GM19238 (cell line): ENCODE measurements around the gene CCNL1.
A peak's percentile ranks its signal among the peaks of the same experiment; 100 is the strongest.
"Not testable (repeated sequence)": the region's sequence is repeated elsewhere in the genome, so short reads cannot be mapped to it uniquely, and the experiment has no call there.

Source experiments
- DNase-seq: peaks from one replicate; pipeline ENCODE4 v3.0.0; 2011; ENCODE audit warnings: low spot score; ENCODE audit not compliant: insufficient read length

Gene CCNL1

DNA sequence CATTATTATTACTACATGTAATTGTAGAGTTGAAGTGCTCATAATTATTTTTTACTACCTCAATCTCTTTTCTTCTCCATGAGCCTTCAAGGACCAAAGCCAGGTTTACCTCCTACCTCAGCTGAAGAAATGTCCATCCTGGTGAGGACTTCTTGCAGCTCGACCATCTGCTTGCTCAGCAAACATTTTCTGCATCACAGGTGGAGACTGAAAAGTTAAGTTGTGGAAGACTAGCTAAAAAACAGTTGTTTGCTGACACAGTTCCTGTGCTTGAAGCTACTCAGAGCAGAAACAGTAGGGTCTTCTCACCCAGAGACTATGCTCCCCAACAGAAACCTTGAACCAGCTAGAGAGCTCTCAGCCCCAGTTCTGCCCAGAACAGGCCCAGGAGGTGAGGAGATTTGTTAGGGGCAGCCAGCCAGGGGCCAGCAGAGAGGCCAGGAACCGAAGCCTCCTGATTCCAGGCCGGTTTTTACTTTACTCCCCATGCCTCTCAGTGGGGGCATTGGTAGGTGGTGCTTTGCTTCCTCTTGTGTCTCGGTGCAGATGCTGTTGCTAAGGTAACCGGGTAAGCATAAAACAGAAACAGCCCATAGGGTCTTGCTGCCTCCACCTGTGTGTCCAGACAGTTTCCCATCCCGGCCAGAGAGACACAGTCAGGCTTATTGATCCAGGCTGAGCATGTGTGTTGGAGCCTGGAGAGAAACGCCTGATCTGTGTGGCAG is 54.9 kb downstream of the CCNL1 start:
- peak; percentile 54 for DNase-seq

- no peak for DNase-seq
These were observed 55.4 kb downstream of the CCNL1 start for GRCh38 chr3:157104521-157104920.

- no peak for DNase-seq
These were observed 56.1 kb downstream of the CCNL1 start for GRCh38 chr3:157103860-157104259.

- DNase-seq: peak; percentile 27
These were observed 56.7 kb downstream of the CCNL1 start for GRCh38 chr3:157103280-157103679.

- DNase-seq: not testable (repeated sequence)
These were observed 57.4 kb downstream of the CCNL1 start for GRCh38 chr3:157102595-157102994.

DNA sequence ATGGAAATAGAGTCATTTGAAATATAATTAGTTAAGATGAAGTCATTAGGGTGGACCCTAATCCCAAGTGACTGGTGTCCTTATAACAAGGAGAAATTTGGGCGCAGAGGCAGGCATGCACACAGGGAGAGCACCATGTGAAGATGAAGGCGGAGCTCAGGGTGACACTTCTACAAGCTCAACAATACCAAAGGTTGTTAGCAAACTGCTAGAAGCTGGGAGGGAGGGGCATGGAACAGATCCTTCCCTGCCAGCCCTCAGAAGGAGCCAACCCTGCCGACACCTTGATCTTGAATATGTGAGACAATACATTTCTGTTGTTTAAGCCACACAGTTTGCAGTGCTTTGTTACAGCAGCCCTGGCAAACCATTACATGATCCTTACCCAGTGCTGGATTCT is 57.8 kb downstream of the CCNL1 start:
- no peak for DNase-seq

- DNase-seq: no peak
These were observed 58.5 kb downstream of the CCNL1 start for GRCh38 chr3:157101486-157101885.

DNA sequence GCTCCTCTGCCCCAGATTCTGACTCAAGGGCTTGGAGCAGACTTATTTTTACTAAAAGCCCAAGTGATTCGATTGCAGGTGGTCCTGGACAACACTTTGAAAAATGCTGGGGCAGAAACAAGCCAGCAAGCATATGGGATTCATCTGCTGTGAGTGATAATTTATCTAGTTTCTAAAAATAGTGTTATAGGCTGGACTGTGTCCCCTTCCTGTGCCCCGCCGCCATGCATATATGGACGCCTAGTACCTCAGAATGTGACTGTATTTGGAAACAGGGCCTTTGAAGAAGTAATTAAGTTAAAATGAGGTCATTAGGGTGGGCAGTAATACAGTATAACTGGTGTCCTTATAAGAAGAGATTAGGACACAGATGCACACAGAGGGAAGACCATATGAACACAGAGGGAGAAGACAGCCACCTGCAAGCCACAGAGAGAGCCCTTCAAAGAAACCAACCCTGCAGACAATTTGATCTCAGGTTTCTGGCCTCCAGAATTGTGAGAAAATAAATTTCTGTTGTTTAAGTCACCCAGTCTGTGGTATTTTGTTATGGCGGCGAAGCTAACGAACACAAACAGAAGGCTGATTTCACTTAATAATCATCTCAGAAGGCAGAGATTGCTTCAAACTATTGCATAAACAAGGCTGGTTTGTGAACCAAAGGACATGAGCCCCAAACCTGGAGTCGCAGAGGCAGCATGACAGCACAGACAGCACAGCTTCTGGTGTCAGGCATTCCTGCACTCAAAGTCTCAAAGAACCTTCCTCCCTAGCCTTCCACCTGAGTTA is 59.1 kb downstream of the CCNL1 start:
- no peak for DNase-seq

GRCh38 chr3:157100096-157100477 is 59.9 kb downstream of the CCNL1 start:
- no peak for DNase-seq

DNA sequence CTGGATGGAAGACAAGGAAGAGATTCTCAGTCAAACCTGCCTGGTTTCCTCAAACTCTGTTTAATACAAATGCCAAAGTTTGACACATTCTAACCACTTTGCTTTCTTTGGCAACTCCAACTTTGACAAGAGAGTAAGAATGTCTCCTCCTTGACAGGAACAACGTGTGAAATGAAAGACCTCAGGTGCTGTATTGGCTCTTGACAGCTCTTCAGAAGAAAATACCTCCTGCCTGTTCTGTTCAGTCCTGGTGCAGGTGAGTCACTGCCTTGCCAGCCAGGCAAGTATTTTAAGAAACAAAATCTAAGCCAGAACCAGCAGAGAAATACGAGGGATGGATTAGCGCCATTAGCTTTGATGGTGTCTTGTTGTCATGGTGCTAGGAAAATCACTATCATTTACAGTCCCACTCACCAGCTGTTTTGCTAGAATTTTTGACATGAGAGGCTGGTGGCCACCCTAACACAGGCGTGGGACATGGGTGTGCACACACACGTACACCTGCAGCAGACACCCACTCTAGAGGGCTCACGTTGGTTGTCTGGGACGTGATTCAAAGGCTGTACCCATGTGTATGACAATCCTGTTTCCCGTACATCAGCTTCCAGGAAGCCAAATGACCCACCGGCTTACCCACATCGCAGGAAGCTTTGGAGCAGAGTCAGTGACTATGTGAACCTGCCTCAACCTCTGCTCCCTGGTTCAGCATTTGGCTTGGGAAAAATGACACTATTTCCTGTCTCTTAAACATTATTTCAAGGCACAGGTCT is 60.4 kb downstream of the CCNL1 start:
- DNase-seq: no peak

DNA sequence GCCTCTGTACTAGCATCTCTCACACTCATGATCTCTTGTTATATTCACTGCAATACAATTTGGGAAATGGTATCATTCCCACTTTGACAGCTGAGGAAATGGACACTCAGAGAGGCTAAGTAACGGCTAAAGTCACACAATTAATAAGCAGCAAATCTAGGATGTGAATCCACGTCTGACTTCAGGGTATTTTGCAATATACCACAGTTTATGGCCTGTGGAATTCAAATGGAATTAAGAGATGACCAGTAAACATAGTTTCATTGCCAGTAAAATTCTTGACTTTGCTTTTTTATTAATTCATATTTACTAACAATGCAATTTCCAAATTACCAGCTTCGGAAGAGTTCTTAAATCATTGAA is 61.1 kb downstream of the CCNL1 start:
- DNase-seq: no peak

GRCh38 chr3:157098121-157098822 is 61.7 kb downstream of the CCNL1 start:
- no peak for DNase-seq
